GM21786 (cell line): ENCODE results near the gene DAD1.

Experiments
- ATAC-seq: cut with Tn5 transposase; IDR thresholded peaks from one replicate; pipeline ENCODE4 v1.9.1; 2021; ENCODE audit not compliant: unreplicated experiment

The DAD1 gene

GRCh38 chr14:22521449-22522239, 67.4 kb downstream of the DAD1 start:
- no peak for ATAC-seq

- no peak for ATAC-seq
Measured at GRCh38 chr14:22520796-22521195, 68.2 kb downstream of the DAD1 start.

GRCh38 chr14:22519877-22520685, 68.9 kb downstream of the DAD1 start:
- no peak for ATAC-seq

- ATAC-seq, result no peak
Measured at GRCh38 chr14:22518073-22518472, 71.0 kb downstream of the DAD1 start.

- ATAC-seq, result no peak
Measured at GRCh38 chr14:22517117-22517720, 71.8 kb downstream of the DAD1 start.

- ATAC-seq, result no peak
Measured at GRCh38 chr14:22515929-22516328, 73.1 kb downstream of the DAD1 start.
